ENCODE results near the gene SIGMAR1. TPM values are rescaled to one million over a fixed set of nuclear protein-coding genes. Genes with fewer than 3 reads are reported as not detected.

Gene SIGMAR1
- 26.1 TPM for total RNA-seq

DNA sequence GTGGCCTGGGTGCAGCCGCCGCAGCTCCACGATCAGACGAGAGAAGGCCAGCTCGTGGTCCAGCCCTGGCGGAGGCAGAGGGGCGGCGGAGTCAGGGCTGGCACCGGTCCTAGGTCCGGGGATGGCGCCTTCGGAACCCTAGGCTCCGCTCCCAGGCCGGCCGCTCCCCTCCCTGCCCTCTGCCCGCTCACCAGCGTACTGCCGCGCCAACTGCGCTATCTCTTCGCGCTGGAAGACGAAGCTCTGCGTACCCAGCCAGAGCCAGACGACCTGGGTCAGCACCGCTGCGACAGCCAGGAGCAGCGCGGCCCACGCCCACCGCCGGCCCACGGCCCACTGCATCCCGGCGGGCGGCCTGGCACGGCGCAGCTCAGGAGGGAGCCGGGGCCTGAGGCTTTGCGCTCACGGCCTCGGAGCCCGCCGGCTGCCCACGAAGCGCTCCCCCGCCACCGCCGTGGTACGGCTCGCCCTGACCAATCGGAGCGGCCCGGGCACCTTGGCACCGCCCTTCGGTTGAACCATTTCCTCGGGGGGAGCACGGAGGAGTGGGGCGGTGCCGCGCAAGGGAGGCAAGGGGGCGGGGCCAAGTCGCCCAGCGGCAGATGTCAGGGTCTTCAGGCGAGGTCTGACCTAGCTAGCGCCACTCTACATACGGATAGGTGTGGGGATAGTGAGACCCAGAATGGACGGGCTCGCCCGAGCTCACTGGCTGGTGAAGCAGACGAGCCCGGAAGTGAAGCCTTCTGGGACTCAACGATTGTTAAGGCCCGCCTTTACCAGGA lies at the start of gene SIGMAR1:
Gene SIGMAR1, minus strand, starts transcription at position 432 of the 782 bp plus-strand sequence. Its CDS starts 90 bp downstream, at position 342.
- peak; percentile 89 for DNase-seq

DNA sequence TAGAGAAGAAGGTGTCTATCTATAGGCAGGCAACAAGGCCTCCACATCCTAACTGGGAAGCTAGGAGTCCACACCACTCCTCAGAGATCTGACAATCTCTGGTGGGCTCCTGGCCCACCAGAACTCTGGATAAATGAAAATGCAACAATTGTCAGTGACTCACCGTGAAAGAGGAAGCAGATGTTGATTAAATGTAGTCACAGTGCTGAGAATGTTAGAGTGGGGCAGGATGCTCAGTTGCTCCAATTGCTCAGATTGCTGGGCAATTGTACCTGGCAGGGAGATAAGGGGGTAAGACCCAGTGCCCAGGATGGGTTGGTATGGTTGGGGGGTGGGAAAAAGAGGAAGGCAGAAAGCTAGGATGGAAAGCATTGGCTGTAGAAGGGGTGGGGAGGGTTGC lies 49.1 kb upstream of the SIGMAR1 start:
- DNase-seq: no peak

DNA sequence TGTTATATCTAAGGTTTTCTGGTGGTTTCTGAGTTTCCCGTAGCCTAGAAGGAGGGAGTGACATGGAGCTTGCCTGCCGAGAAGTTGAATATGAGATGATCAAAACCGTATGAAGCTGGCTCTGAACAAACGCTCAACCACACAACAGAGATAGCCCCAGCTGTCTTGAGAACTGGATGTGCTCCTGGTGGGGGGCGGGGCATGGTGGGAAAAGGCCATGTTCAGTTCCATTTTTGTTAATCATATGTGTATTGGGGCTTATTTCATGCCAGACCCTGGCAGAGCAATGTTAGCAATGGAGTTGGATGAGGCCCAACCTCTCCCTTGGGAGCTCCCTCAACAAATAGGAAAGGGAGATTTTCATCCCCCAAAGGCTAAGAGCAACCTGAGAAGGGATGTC lies 48.6 kb upstream of the SIGMAR1 start:
- peak; percentile 42 for DNase-seq

DNA sequence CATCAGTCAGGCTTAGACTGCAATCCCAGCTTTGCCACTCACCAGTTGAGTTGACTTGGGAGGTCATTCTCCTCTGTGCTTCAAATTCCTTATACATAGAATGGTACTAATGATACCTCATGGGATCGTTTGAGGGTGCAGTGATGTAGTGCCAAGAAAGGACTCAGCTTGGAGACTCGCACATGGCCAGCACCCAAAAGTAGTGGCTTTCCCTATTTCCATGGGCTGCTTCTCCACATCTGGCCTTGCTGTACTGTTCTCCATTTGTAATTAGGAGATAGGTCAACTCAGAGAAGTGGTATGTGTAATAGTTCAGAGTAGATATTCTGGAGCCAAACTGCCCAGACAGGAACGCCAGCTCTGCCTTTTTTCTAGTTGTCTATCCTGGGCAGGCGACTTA lies 48.0 kb upstream of the SIGMAR1 start:
- no peak for DNase-seq

DNA sequence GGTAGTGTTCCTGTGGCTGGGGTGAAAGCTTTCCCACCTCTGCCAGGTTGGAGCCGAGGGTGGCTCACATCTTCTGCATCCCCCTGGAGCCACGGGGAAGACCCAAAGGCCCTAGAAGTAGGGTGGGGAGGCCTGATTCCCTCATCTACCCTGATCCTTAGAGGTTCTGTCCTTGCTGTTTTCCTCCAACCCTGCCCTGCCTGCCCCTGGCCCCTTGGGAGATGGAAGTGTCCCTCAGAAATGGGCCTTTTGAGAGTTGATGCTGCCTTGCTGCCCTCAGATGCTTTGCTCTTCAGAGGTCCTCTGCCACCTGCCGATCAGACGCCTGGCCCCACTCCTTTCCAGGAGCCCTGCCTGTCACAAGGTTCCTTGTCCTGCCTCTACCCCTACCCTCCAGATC lies 47.2 kb upstream of the SIGMAR1 start:
- no peak for DNase-seq

DNA sequence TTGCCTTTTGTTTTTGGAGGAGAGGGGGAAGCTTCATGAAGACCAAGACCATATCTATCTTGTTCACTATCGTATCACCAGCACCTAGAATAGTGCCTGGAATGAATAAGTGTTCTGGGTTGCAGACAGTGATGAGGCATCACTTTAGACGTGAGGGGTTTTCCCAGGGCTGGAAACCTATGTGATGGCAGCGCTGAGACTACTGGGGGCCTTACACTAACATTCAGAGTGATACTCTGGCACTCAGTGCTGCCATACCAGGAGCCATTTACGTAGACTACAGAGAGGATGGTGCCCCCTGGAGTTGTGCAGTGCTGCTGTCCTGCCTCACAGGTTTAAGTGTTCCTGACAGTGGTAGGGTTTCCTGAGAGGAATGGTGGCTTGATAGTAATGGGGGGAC lies 46.6 kb upstream of the SIGMAR1 start:
- no peak for DNase-seq

DNA sequence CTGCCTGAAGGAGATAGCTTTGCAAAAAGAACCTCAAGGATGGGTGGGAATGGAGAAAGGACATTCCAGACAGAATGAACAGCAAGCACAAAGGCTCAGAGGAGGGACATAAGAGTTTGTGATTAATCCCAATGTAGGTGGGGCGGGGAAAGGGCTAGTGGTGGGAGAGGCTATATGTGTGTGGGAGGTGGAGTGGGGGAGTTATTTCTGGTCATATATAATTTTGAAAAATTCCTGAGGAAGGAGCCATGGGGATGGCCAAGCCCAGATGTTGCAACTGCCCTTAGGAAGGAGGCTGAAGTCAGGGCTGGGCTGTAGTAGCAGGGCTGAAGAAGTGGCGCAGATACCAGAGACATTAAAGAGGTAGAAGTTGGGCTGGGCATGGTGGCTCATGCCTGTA lies 38.3 kb upstream of the SIGMAR1 start:
- DNase-seq: no peak

DNA sequence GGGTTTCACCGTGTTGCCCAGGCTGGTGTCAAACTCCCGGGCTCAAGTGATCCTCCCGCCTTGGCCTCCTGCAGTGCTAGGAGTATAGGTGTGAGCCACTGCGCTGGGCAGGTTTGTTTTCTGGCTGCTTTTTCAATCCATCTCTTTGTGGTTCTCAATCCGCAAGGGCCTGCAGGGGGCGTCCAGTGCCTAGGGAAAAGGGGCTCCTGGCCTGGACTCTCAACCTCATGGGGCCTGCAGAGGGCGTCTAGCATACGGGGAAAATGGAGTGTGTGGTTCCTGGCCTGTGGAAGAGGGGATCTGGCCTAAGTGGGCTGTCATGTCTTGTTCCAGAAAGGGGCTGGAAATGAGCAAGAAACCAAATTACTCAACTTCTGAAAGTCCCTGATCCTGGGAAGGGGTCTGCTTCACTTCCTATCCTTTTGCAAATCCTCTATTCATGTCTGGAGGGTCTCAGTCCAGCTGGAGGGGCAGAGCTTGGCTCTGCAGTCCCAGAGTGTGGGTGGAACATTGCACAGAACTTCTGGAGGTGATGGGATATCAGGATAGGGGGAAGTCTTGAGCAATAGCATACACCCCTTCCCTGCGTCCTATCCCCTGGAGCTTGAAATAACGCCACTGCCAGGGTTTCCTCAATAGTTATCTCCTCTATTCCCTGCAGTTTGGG lies 37.6 kb upstream of the SIGMAR1 start:
- peak; percentile 50 for DNase-seq

DNA sequence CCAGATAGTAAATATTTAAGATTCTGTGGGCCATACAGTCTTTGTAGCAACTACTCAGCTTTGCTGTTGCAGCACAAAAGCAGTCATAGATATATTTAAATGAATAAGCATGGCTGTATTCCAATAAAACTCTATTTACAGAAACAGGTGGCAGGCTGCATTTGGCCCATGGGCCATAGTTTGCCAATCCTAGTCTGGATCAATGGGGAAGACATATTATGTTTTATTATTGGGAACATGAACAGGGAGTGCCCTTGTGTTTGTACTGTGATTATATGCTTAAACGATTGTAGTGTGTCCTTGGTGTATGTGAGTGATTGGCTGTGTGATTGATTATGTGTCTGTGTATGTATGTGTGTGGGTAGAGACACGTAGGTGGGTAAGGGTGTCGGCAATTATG lies 36.9 kb upstream of the SIGMAR1 start:
- DNase-seq: no peak

DNA sequence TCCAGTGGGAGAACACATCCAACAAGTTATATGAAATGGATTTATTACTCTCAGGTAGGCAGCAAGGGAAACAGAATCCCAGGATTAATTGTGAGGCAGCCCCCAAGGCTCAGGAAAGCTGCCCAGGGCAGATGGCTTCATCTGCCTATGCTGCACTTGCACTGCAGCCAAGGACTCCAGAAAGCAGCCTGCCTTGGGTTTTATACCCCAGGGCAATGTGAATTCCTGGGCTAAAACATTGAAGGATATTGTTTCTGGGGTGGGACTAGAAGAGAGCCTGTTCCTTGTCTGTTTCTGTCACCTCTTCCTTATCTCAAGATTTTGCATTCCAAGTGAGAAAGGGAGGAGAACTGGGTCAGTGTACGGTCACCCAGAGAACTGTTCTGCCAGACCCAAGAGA lies 33.7 kb upstream of the SIGMAR1 start:
- DNase-seq: no peak

DNA sequence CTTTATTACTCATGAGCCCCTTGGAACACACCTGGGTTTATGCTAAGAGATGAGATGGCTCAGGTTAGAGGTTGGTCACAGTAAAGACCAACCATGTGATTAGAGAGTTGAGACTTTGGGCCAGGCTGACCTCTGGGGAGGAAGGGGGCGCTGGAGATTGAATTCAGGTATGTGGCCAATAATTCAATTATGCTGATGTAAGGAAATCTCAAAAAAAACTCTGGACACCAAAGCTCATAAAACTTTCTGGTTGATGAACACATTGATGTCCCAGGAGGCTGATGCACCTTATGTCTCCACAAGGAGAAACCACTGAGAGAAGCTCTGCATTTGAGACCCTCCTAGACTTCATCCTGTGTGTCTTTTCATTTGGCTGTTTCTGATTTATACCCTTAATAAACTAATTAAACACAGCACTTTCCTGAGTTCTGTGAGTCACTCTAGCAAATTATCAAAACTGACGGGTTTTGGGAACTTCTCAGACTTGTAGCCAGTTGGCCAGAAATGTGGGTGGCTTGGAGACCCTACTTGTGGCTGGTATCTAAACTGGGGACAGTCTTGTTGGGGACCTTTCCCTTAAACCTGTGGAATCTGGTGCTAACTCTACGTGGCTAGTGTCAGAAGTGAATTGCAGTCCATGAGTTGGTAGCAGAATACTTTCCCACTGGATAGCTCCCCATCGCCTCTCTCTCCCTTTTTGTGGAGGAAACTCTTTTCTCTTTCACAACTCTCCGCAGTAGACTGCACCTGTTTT lies 32.4 kb upstream of the SIGMAR1 start:
- DNase-seq: no peak

DNA sequence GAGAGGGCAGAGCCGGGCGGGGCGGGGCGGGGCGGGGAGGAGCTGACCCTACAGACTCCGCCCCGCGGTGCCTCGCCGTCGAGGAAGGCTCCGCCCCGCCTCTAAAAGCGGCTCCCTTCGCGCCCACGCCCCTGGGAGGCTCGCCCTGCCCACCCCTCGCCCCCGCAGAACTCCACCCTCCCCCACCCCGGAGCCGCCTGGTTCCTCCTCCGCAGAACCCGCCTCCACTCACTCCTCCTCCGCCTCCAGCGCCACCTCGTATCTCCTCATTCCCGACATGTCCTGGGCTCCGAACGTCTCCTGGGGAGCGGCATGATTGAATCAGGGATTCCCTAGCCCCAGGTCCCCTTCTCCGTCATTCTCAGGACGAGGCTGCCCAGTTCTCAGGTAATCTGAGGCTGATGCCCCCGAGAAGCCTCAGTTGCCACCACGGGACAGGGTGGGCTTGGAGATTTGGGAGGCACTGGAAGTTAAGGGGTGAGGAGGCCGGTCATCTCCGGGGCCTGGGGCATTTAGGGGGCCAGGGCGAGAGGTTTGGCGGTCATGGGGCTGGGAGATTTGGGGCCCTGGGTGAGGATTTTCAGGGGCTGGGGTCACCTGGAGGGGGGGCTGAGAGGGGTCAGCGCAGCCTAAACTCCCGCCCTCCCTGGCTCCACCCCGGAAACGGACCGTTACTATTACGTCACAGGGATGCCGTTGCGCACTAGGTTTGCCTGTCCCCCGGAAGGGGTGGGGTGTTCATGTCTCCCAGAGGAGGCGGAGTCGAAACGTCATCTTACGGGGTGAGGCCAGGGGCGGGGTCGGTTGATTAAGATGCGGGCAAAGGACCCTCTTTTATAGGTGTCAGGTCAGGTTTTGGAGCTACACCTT lies 28.0 kb upstream of the SIGMAR1 start:
- DNase-seq: peak; percentile 95

DNA sequence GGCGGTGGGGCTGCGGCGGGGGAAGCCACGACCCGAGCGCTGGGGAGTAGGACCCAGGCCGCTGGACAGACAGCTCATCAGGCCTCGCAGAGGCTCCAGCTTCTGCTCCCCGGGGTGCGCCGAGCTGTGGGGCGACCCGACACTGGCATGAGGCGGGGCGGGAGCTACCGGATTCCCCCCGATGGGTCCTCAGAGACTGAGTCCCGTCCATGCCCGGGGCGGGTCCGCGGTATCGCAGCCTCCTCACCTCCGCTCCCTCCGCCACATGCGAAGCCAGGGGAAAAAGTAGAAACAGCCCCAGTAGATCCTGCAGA lies 27.4 kb upstream of the SIGMAR1 start:
- DNase-seq: no peak

DNA sequence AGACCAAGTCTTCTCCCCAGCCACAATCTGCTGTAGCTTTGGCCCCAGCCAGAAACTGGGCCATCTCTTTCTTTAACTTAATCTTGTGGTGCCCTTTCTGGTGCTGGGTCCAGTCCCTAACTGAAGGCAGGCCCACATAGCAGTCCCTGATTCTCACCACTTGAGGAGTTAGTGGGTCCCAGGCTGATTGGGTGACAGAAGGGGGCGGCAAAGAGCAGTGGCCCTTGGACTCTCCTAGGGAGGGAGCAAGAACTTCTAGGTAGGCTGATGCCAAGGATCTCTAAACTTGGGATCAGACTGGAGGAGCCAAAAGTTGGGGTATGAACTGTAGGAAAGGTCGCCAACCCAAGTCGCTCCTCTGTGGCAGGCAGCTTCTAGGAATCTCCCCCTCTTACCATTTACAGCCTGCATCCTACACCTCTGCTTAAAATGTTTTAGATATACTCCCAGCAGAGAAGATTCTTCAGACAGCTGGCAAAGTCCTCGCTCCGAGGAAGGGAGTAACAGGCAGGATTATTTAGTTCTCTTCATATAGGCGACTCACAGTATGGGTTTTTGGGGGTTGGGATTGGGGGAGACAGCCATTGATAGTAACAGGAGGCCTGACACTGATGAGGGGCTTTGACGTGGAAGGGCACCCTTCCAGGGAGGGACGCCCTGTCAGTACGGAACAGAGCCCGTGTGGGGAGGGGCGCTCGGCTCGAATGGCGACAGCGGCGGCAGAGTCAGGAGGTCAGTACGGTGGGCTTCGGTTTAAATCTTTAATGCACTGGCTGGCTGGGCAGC lies 26.9 kb upstream of the SIGMAR1 start:
- peak; percentile 59 for DNase-seq

DNA sequence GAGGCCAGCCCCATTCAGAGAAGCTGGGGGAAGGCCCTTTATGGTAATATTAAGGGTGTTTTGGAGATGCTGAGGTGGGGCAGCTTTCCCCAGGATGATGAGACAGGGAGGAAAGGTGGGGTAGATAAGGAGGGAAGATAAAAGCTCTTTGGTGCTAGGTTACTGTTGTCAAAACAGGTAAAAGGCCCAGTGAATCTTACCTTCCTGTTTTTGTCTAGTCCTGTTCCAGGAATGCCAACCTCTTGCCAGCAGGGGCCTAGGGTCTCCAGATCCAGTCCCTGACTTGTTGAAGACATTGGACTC lies 25.7 kb upstream of the SIGMAR1 start:
- DNase-seq: no peak

DNA sequence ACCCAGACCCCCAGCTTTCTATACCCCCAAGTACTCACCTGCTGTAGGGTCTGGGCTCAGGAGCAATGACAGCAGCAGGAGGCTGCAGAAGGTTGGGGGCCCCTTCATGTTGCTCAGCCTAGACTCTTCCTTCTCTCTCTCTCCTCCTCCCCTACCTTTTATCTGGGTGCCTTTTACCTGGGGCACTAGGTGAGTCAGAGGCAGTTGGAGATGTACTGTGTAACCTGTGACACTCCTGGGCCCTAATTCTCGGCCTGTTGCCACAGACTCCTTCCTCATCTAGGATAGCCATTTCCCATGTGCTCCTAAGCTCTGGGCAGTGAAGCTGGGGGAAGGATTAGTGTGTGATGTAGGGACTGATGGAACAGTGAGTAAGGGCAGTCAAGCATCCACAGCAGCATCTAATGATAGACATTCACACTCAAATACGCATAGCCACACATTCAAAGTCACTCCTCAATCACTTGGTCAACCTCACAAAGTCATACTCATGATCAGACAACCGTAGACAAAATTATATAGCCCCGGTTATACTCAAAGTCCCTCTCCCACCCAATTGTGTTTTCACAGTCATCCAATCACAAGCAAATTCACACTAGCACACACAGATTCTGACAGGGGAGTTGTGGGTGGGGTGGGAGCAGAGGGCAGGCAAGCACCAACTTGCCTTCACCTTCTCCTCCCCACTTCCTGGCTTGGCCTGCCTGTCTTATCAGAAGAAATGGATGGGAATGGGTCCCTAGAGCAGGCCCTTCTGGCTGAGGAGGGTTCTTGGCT lies 25.1 kb upstream of the SIGMAR1 start, which contains the start of gene CCL27:
Gene CCL27, minus strand, starts transcription at position 132 of the 777 bp plus-strand sequence. Its CDS starts 24 bp downstream, at position 108.
- DNase-seq: no peak

DNA sequence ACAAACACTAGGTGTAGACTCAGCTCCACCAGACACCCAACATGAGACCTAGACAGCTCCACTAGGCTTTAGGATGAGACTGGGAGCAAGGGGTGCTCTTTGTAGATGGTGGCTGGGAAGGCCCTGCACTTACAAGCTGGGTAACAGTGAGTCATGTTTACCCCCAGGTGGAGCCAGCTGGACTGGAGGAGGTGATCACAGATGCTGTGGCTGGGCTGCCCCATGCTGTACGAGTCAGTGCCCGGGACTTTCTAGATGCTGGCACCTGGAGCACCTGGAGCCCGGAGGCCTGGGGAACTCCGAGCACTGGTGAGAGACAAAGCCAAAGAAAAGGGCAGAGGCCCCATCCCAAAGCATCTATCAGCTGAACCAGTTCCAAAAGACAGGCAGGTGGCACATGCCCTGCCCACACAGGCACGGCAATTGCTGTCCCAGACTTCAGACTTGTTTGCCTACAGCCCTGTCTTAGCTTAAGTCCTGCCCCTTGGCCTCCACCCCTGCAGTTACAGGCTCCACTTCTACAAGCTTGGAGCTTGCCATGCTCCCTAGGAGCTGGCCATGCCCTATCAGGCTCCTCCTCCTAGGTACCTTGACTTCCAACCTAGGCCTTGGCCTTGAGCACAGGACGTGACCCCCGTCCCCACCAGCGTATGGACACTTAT lies 22.1 kb upstream of the SIGMAR1 start:
- no peak for DNase-seq

DNA sequence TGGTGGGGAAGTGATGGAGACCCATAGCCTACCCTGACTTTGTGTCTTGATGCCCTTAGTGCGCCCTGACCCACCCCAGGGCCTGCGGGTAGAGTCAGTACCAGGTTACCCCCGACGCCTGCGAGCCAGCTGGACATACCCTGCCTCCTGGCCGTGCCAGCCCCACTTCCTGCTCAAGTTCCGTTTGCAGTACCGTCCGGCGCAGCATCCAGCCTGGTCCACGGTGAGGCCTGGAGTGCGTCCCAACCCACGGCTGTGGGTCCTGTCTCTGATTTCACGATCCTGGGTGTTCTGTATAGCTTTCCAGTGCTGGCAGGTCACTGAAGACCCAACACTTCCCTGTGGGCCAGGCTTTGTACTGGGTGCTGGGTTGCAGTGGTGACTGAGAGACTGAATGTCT lies 20.9 kb upstream of the SIGMAR1 start:
- no peak for DNase-seq

DNA sequence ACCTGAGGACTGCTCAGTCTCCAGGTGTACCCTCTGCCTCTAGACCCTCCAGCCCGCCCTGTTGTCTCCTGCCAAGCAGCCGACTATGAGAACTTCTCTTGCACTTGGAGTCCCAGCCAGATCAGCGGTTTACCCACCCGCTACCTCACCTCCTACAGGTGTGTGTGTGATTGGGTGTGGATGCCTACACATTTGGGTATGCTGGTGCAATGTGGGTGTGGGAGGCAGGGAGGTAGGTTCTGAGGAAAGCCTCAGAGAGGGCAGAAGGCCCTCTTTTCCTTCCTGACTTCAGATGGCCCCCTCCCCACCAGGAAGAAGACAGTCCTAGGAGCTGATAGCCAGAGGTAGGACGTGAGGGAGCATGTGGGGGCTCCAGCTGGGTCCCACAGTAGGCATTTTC lies 19.4 kb upstream of the SIGMAR1 start:
- no peak for DNase-seq

DNA sequence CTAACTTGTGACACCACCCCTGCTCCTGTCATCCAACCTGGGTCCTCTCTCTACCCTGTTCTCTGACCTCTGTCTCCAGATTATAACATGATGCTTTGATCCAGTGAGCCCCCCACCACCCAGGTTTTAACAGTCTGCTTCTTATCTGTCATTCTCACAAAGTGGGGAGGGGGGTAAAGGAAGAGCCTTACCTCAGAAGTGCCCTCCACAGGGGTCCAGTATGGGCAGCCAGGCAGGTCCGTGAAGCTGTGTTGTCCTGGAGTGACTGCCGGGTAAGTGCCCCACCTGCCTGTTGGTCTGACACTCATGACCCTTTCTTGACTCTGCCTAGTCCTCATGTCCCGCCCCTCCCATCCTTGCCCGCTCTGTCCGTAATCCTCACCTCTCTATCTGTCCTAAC lies 17.8 kb upstream of the SIGMAR1 start:
- no peak for DNase-seq

All from skin of body (tissue), 2 donors.